Islet precursor cell (in vitro differentiated cells): ENCODE measurements around the gene ZYX.
"Not testable (repeated sequence)": the region's sequence is repeated elsewhere in the genome, so short reads cannot be mapped to it uniquely, and the experiment has no call there.

ENCODE experiments used
- DNase-seq: peaks from one replicate; pipeline ENCODE4 v3.0.0-alpha.2; 2018

Gene ZYX

GRCh38 chr7:143387156-143387975 lies 6.2 kb downstream of the ZYX start:
- peak; percentile 73 for DNase-seq

- DNase-seq, result no peak
Measured at GRCh38 chr7:143388051-143388450, 6.9 kb downstream of the ZYX start.

DNA sequence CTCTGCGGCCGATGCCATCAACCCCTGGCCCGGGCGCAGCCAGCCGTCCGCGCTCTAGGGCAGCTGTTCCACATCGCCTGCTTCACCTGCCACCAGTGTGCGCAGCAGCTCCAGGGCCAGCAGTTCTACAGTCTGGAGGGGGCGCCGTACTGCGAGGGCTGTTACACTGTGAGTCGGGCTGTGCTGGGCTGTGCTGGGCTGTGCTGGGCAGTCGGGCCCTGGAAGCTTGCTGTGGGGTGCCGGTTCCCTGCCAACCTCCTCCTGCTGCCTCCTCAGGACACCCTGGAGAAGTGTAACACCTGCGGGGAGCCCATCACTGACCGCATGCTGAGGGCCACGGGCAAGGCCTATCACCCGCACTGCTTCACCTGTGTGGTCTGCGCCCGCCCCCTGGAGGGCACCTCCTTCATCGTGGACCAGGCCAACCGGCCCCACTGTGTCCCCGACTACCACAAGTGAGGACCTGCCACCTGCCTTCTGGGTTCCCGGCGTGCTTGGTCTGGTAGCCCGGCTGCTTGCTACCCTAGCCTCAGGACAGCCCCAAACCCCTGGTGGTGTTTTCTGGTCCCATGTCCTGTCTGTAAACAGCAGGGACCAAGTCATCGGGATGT lies 7.5 kb downstream of the ZYX start:
- peak; percentile 56 for DNase-seq

- DNase-seq, result peak; percentile 53
Measured at GRCh38 chr7:143389316-143390103, 8.4 kb downstream of the ZYX start.

DNA sequence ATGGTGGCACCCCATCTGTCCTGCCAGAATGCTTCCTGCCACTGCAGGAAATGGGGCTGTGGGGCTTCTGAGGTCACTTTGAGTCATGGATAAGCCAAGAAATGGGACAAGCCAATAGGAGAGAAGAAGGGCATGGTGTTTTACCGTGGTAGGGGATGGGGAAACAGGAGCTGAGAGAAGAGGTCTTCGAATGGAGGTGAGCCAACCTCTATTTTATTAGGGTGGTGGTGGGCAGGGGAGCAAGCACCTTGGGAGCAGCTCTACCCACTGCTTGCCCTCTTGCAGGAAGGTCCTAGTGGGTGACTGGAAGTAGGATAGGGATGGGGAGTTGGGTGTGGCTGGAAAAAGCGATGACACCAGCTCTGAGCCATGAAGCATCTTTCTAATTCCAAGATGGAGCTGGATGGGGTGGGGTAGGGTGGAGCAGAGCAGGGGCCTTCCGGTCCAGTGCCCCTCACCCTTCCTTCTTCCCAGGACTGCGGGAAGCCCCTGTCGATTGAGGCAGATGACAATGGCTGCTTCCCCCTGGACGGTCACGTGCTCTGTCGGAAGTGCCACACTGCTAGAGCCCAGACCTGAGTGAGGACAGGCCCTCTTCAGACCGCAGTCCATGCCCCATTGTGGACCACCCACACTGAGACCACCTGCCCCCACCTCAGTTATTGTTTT lies 9.1 kb downstream of the ZYX start:
- DNase-seq, result no peak

DNA sequence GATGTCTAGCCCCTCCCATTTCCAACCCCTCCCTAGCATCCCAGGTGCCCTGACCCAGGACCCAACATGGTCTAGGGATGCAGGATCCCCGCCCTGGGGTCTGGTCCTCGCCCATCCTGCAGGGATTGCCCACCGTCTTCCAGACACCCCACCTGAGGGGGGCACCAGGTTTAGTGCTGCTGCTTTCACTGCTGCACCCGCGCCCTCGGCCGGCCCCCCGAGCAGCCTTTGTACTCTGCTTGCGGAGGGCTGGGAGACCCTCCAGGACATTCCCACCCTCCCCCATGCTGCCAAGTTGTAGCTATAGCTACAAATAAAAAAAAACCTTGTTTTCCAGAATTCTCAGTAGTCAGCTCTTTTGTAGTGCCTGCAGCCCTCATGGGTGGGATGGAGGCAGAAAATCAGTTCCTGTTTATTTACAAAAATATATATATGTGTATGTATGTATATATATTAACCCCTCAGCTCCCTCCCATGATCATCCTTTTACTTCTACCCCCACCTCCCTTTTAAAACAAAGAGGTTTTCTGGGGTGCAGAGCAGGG lies 9.7 kb downstream of the ZYX start:
- DNase-seq, result no peak

DNA sequence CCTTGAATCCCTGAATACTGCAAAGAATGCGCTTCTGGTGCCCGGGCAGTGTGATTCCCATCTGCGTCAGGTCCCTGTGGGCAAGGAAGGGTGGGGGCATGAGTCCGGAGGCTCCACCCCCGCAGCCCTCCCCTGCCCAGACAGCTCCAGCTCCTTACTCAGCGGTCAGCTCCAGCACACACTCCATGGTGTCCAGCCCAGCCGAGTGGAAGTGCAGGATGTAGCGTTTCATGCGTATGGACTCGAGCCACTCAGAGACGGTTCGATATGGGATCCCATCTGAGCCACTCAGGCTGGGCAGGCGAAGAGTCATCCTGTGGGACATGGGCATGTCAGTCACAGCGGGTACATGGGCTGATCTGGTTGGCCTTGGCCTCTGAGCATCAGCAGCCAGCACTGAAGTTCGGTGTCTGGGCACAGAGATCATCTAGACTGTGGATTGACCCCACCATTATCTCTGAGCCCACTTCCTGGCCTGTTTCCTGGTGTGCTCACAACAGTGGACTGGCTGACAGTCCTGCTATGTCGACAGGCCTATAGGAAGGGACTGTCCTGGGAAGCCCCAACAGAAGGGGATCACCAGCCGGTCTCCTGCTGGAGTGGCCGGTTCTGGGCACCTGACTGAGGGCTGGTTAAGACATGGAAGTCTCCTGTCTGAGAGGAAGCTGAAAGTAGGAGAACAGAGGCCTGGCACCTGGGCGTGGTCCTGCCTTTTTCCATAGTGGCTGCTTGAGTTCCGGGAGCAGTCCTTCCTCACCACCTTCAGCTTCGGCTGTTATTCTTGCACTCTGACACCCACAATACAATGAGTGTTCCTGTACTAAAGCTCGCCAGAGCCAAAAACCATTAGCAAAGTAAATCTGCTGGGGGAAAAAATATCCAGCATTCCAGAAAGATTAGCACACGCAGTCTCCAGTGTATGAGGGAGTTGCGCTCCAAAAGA lies 10.6 kb downstream of the ZYX start:
- peak; percentile 67 for DNase-seq

DNA sequence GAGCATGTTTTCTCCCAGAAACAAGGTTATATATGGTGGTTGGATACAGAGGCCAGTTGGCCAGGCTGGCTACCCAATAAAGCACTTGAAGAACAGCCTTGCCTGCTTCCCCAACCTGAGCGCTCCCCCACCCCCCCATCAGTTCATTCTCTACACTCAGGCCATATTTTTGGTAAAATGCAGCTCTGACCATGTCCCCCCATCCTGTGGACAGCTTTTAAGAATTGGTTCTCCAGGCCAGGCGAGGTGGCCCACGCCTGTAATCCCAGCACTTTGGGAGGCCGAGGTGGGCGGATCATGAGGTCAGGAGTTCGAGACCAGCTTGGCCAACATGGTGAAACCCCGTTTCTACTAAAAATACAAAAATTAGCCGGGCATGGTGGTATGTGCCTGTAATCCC lies 11.3 kb downstream of the ZYX start:
- not testable (repeated sequence) for DNase-seq

DNA sequence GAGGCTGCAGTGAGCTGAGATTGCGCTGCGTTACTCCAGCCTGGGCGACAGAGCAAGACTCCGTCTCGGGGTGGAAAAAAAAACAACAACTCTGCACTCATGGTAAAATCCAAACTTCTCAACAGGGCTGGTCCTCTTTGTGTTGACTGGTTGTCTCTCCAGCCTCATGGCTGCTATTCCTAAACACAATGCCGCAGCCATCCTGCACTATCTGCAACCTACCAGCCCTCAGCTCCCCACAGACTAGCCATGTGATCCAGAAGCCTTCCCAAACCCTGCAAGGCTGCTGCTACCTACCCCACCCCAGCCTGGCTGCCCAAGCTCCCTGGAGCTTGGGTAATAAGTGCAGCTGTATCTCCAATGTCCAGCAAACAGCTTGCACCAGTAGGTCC lies 11.7 kb downstream of the ZYX start:
- no peak for DNase-seq

DNA sequence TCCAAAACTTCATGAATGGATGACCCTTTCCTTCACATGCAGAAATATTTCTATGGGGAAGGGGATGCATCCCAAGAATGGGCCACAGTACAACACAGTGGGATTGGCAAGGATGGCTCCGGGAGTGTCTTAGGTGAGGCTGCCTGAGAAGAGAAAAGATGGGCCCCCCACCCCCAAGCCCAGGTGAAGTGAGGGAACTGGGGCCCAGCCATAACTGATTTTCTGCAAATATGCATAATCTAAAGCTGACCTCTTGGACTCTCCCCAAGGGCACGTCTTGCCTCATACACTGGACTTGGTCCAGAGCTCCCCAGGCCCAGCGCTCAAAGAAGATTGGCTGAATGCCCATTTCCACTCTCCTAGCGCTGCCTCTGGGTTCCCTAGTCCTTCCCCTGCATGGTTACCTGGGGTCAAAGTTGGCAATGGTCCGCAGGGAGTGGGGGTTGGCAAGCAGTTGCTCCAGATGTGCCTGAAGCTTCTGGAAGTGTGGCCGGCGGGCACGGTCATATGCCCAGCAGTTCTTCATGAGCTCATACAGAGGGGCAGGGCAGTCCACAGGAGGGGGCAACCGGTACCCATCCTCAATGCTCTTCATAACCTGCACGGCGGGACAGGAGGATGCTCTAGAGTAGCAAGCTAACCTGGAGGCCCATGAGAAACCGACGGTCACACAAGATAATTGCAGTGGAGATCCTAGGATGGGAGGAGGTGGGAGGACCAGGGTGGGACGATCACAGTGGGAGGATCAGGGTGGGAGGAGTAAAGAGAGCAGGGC lies 12.3 kb downstream of the ZYX start:
- no peak for DNase-seq

DNA sequence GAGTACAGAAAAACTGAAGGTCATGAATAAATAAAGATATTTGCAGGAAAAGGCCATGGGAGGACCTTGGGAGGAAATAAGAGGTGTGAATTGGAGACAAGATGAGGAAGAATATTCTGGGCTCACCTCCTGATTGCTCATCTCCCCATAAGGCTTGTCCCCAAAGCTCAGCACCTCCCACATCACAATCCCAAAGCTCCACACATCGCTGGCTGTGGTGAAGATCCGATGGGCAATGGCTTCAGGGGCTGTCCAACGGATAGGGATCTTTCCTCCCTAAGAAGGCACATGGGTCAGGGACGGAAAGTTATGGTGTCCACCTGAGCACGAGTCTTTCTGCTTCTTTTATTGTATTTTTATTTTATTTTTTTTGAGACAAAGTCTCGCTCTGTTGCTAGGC lies 12.9 kb downstream of the ZYX start:
- no peak for DNase-seq

DNA sequence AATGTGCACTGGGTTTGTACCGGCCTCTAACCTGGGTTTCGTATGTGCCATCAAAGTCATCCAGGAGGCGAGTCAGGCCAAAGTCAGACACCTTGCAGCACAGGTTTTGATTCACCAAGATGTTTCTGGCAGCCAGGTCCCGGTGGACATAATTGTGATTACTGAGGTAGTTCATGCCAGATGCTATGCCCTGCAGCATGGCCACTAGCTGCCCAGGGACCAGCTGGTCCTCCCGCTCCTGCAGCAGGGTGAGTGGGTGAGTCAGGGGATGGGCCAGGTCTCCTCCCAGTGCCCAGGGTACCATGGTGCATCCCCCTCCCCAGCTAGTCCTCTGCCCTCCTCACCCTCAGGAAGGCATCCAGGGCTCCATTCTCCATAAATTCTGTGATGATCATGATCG lies 13.6 kb downstream of the ZYX start:
- DNase-seq, result peak; percentile 54

DNA sequence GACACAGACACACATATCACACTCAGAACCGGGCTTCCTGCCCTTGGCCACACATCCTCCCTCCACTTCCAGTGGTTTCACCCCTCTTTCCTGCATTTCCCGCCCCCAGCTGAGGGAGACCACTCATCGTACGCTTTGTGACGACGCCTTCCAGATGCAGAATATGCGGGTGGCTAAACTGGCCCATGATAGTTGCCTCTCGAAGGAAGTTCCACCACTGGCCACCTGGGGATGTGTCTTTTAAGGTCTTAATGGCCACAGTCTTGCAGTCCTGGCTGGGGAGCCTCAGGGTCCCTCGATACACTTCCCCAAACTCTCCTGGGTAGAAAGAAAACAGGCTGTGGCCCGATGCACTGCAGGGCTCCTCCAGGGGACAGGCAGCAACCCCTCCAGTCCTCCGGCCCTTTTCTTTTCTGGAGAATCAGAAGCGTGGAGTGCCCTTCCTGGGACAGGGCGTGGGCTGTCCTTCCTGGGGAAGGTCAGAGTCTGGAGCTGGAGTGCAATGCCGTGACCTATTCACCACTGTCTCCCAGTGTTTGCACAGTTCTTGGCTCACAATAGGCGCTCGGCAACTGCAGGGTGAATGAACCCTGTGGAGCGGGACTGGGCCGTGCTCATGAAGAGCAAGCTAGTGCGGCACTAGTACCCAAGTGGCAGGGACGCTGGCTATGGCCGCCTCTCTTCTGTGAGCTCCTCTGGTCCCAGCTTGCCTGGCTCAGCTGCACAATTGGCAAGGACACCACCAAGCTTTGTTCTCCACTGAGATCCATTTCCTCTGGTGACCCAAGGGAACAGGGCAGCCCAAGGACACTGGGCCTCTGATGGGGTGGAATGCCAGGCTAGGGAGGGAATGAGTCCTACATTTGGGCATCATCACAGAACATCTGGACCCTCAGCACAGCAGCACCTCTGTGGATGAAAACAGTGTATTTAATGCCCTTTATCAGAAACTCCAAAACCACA lies 14.3 kb downstream of the ZYX start:
- peak; percentile 68 for DNase-seq

GRCh38 chr7:143396182-143396581 lies 15.0 kb downstream of the ZYX start:
- peak; percentile 58 for DNase-seq

GRCh38 chr7:143396625-143397556 lies 15.7 kb downstream of the ZYX start:
- DNase-seq, result peak; percentile 70

- DNase-seq, result no peak
Measured at GRCh38 chr7:143397710-143398530, 16.8 kb downstream of the ZYX start.

DNA sequence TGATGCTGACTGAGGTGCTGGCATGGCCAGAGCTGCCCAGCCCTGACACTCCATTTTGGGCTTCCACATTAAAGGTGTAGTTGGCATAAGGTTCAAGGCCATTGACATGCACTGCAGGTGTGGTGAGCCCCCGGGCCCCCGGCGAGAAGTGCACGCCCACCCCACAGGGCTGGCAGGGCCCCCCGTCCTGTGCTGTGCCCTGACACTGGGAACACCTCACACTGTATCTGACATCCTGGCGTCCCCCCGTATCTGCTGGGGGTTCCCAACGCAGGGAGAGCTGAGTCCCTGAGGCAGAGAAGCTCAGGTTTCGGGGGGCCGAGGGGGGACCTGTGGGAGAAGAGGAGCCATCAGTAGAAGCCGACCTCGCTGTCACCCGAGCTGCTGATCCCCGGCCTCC lies 17.5 kb downstream of the ZYX start:
- no peak for DNase-seq

- no peak for DNase-seq
Measured at GRCh38 chr7:143399151-143399550, 18.0 kb downstream of the ZYX start.
